ENCODE measurements around the gene RIOK3.

Gene RIOK3

GRCh38 chr18:23437357-23438045 lies 15.6 kb upstream of the RIOK3 start:
- Histone ChIP-seq H3K36me3 (ENCODE audit: control insufficient read depth in 2 of 2, insufficient read depth in 1 of 2, low read length in 2 of 2) (no peaks in the 10 kb centered on the region), H3K9me3 (ENCODE audit: control insufficient read depth, insufficient read depth, low read depth, low read length) (no peaks in the 10 kb centered on the region), H3K27ac (ENCODE audit: extremely low read depth, low read depth, low read length) (peak overlapping the region; percentile 13; the same call in 1 of the 2 replicates), H3K4me1 (ENCODE audit: control insufficient read depth, insufficient read depth, low read length) (peaks cover under 1% of the 10 kb centered on the region; the same call in 1 of the 2 replicates), H3K4me3 (ENCODE audit: low read depth, low read length) (peak overlapping the region; percentile 73)
- CTCF ChIA-PET = interaction anchor here (1.0 kb wide), 1 partner anchor 22 kb away, joined by 4 read pairs; no protein-coding TSS in a partner anchor
- POLR2A ChIA-PET = interaction anchor here (0.6 to 1.0 kb wide), 2 partner anchors 16 to 252 kb away, joined by 4 to 5 read pairs; partner anchors contain the start of genes LAMA3 and RIOK3
- 0 out of 2 replicates have a peak, but pooled peaks have one; percentile 21 for TF ChIP-seq ZFP69B (tag by site-specific recombination; IDR thresholded peaks at IDR 0.05)
- TF ChIP-seq WT1 (tag by site-specific recombination; IDR thresholded peaks at IDR 0.05) = 0 out of 2 replicates have a peak, but pooled peaks have one; percentile 32
- TF ChIP-seq ZNF394 (tag by site-specific recombination; IDR thresholded peaks at IDR 0.05; ENCODE audit: borderline replicate concordance) = no peak; the same call in 1 of the 2 replicates
- TF ChIP-seq ZNF362 (tag by site-specific recombination; IDR thresholded peaks at IDR 0.05) = no peak
- peak; percentile 65 for TF ChIP-seq IKZF3 (tag by site-specific recombination; IDR thresholded peaks at IDR 0.05)
- TF ChIP-seq ZNF777 (tag by site-specific recombination; IDR thresholded peaks at IDR 0.05; ENCODE audit: borderline replicate concordance) = no peak
- no peak for TF ChIP-seq ZBTB7A (tag by site-specific recombination; IDR thresholded peaks at IDR 0.05; ENCODE audit: low read depth)
- no peak for TF ChIP-seq YY1 (tag by site-specific recombination; IDR thresholded peaks at IDR 0.05)
- TF ChIP-seq ZNF132 (tag by site-specific recombination; IDR thresholded peaks at IDR 0.05; ENCODE audit: borderline replicate concordance) = no peak
- TF ChIP-seq ZNF585B (tag by site-specific recombination; IDR thresholded peaks at IDR 0.05) = no peak
- TF ChIP-seq HOXA7 (CRISPR knock-in tag; IDR thresholded peaks at IDR 0.05; ENCODE audit: borderline replicate concordance) = no peak
- no peak for TF ChIP-seq ZNF221 (tag by site-specific recombination; IDR thresholded peaks at IDR 0.05; ENCODE audit: borderline replicate concordance)
- TF ChIP-seq ZNF169 (tag by site-specific recombination; IDR thresholded peaks at IDR 0.05) = no peak
- no peak for TF ChIP-seq ZNF629 (tag by site-specific recombination; IDR thresholded peaks at IDR 0.05)
- peak; percentile 61; the same call in 1 of the 2 replicates for TF ChIP-seq ZBTB20 (tag by site-specific recombination; IDR thresholded peaks at IDR 0.05)
- 0 out of 2 replicates have a peak, but pooled peaks have one; percentile 15 for TF ChIP-seq ZNF843 (tag by site-specific recombination; IDR thresholded peaks at IDR 0.05)
- peak; percentile 79; the same call in 1 of the 2 replicates for TF ChIP-seq GLIS1 (tag by site-specific recombination; IDR thresholded peaks at IDR 0.05)
- TF ChIP-seq AEBP2 (tag by site-specific recombination; IDR thresholded peaks at IDR 0.05; ENCODE audit: borderline replicate concordance) = no peak
- TF ChIP-seq ZEB2 (tag by site-specific recombination; IDR thresholded peaks at IDR 0.05) = peak; percentile 95
- peak; percentile 73; the same call in 1 of the 2 replicates for TF ChIP-seq ZBTB48 (tag by site-specific recombination; IDR thresholded peaks at IDR 0.05)
- TF ChIP-seq ZNF404 (tag by site-specific recombination; IDR thresholded peaks at IDR 0.05) = no peak
- no peak for TF ChIP-seq ZNF621 (tag by site-specific recombination; IDR thresholded peaks at IDR 0.05)
- TF ChIP-seq ZNF501 (tag by site-specific recombination; IDR thresholded peaks at IDR 0.05) = peak; percentile 85
- TF ChIP-seq SP7 (tag by site-specific recombination; IDR thresholded peaks at IDR 0.05) = peak; percentile 58; the same call in 1 of the 2 replicates
- TF ChIP-seq ZNF830 (tag by site-specific recombination; IDR thresholded peaks at IDR 0.05; ENCODE audit: low read depth) = no peak
- TF ChIP-seq ZSCAN30 (tag by site-specific recombination; IDR thresholded peaks at IDR 0.05) = peak; percentile 43; the same call in 1 of the 2 replicates
- no peak for TF ChIP-seq ZNF701 (tag by site-specific recombination; IDR thresholded peaks at IDR 0.05)
- no peak for TF ChIP-seq ZNF791 (tag by site-specific recombination; IDR thresholded peaks at IDR 0.05)
- TF ChIP-seq SALL2 (tag by site-specific recombination; IDR thresholded peaks at IDR 0.05; ENCODE audit: borderline replicate concordance) = no peak
- no peak for TF ChIP-seq ZBTB21 (tag by site-specific recombination; IDR thresholded peaks at IDR 0.05)
- TF ChIP-seq ZNF677 (tag by site-specific recombination; IDR thresholded peaks at IDR 0.05) = no peak
- no peak for TF ChIP-seq BCL6B (tag by site-specific recombination; IDR thresholded peaks at IDR 0.05)
- no peak for TF ChIP-seq ZNF37A (tag by site-specific recombination; IDR thresholded peaks at IDR 0.05)
- peak; percentile 38 for TF ChIP-seq OSR2 (tag by site-specific recombination; IDR thresholded peaks at IDR 0.05)
- peak; percentile 89 for TF ChIP-seq ZNF692 (tag by site-specific recombination; IDR thresholded peaks at IDR 0.05)

Data from HEK293 (cell line).